ENCODE results near the gene CRELD2. TPM values are rescaled to one million over a fixed set of nuclear protein-coding genes. Genes with fewer than 3 reads are reported as not detected.

Gene CRELD2
- total RNA-seq, 1 donor from 2014 or later, result 42.7 TPM

GRCh38 chr22:49946612-49947295, 28.3 kb downstream of the CRELD2 start:
- no peaks in the 10 kb centered on the region for H3K36me3 ChIP-seq
- intact Hi-C loops (cut with DNase I), result no loop called here
- no peak for TF ChIP-seq CTCF (IDR thresholded peaks at IDR 0.05)
- peak overlapping the region; percentile 53 for H3K4me3 ChIP-seq
- H3K4me1 ChIP-seq, result peaks cover 22% of the 10 kb centered on the region
- no peaks in the 10 kb centered on the region for H3K27me3 ChIP-seq (ENCODE audit: low read depth)
- ATAC-seq, result no peak
- DNase-seq, result no peak
- peak overlapping the region; percentile 94 for H3K27ac ChIP-seq
- no peaks in the 10 kb centered on the region for H3K9me3 ChIP-seq

GRCh38 chr22:49947296-49947622, 28.8 kb downstream of the CRELD2 start:
- H3K27ac ChIP-seq, result peak overlapping the region; percentile 94
- H3K9me3 ChIP-seq, result no peaks in the 10 kb centered on the region
- peak overlapping the region; percentile 53 for H3K4me3 ChIP-seq
- TF ChIP-seq CTCF (IDR thresholded peaks at IDR 0.05), result no peak
- ATAC-seq (no peak), DNase-seq (no peak)
- peaks cover 28% of the 10 kb centered on the region for H3K4me1 ChIP-seq
- intact Hi-C loops (cut with DNase I), result no loop called here
- H3K27me3 ChIP-seq (ENCODE audit: low read depth), result no peaks in the 10 kb centered on the region
- H3K36me3 ChIP-seq, result no peaks in the 10 kb centered on the region

- Histone ChIP-seq H3K9me3 (no peaks in the 10 kb centered on the region), H3K27me3 (ENCODE audit: low read depth) (no peaks in the 10 kb centered on the region), H3K27ac (peak overlapping the region; percentile 94), H3K4me3 (peak overlapping the region; percentile 53), H3K4me1 (peaks cover 38% of the 10 kb centered on the region), H3K36me3 (no peaks in the 10 kb centered on the region)
- DNase-seq, result no peak
- intact Hi-C loops (cut with DNase I), result no loop called here
- peak; percentile 2 to 17 for ATAC-seq
- no peak for TF ChIP-seq CTCF (IDR thresholded peaks at IDR 0.05)
Observed at GRCh38 chr22:49948116-49948957, 29.9 kb downstream of the CRELD2 start.

- H3K4me1 ChIP-seq, result peaks cover 47% of the 10 kb centered on the region
- peak overlapping the region; percentile 94 for H3K27ac ChIP-seq
- intact Hi-C loops (cut with DNase I), result no loop called here
- TF ChIP-seq CTCF (IDR thresholded peaks at IDR 0.05), result no peak
- no peaks in the 10 kb centered on the region for H3K36me3 ChIP-seq
- no peaks in the 10 kb centered on the region for H3K9me3 ChIP-seq
- ATAC-seq (peak; percentile 74 to 77), DNase-seq (peak; percentile 94)
- H3K4me3 ChIP-seq, result peak overlapping the region; percentile 53
- H3K27me3 ChIP-seq (ENCODE audit: low read depth), result no peaks in the 10 kb centered on the region
Observed at GRCh38 chr22:49948958-49949913, 30.8 kb downstream of the CRELD2 start.

- no peaks in the 10 kb centered on the region for H3K27me3 ChIP-seq (ENCODE audit: low read depth)
- ATAC-seq (no peak), DNase-seq (no peak)
- H3K36me3 ChIP-seq, result no peaks in the 10 kb centered on the region
- no peaks in the 10 kb centered on the region for H3K9me3 ChIP-seq
- intact Hi-C loops (cut with DNase I), result no loop called here
- H3K27ac ChIP-seq, result peak overlapping the region; percentile 94
- H3K4me3 ChIP-seq, result no peak overlapping the region
- peaks cover 54% of the 10 kb centered on the region for H3K4me1 ChIP-seq
- no peak for TF ChIP-seq CTCF (IDR thresholded peaks at IDR 0.05)
Observed at GRCh38 chr22:49949914-49950292, 31.5 kb downstream of the CRELD2 start.

All from lower lobe of right lung (tissue), 2 donors.